B cell (primary cell): ENCODE results near the gene DCHS1. TPM values are rescaled to one million over a fixed set of nuclear protein-coding genes. Genes with fewer than 3 reads are reported as not detected.

Experiments
- ATAC-seq: fragments of 200-7000 bp; cut with Tn5 transposase; one replicate; pipeline ENCODE4 v1.10.0; 2021; ENCODE audit warnings: low read depth, mild to moderate bottlenecking, moderate number of reproducible peaks, moderate library complexity
- CTCF ChIA-PET: fragments of 350-600 bp; sonication (Branson Sonifier 250); formaldehyde crosslinking; loops from one replicate; lab custom pipeline; 2021; ENCODE audit warnings: antibody characterized with exemption, inconsistent platforms; lab: Charles Lee
- POLR2A ChIA-PET: fragments of 350-600 bp; sonication (Branson Sonifier 250); formaldehyde crosslinking; loops from one replicate; lab custom pipeline; 2021; ENCODE audit warnings: antibody characterized with exemption; lab: Charles Lee
- DNase-seq: peaks from one replicate; pipeline ENCODE4 v3.0.0; 2013
- H2AFZ ChIP-seq: 2 replicates; pipeline ENCODE4 v1.6.1; 2012; ENCODE audit warnings: mild to moderate bottlenecking, low read depth, low read length; ENCODE audit not compliant: insufficient read depth, poor library complexity, severe bottlenecking
- H3K27ac ChIP-seq, 2 donors: 1 replicate in 1 of 2; 2 replicates in 1 of 2; pipeline ENCODE4 v1.5.1; 2012 to 2013; ENCODE audit warnings: low read length in 2 of 2, mild to moderate bottlenecking in 2 of 2, moderate library complexity in 1 of 2
- H3K27me3 ChIP-seq, 4 experiments: fragments of 200-600 bp in 1 of 4; sonication (generic) in 1 of 4; replicated peaks in 1 of 4; 1 replicate in 2 of 4; 2 replicates in 2 of 4; pipeline versions ENCODE4 v1.6.1 to v1.7.0; 2013 to 2016; ENCODE audit warnings: low read length in 3 of 4, mild to moderate bottlenecking in 2 of 4, mixed read lengths in 1 of 4, moderate library complexity in 1 of 4; ENCODE audit not compliant: insufficient read depth in 4 of 4, control insufficient read depth in 3 of 4; ENCODE audit errors: control extremely low read depth in 1 of 4
- H3K36me3 ChIP-seq, 2 experiments: replicated peaks in 1 of 2; 1 replicate in 1 of 2; 2 replicates in 1 of 2; pipeline versions ENCODE4 v1.6.1 to v1.7.1; 2013; ENCODE audit warnings: low read length in 1 of 2; ENCODE audit not compliant: insufficient read depth in 2 of 2, control insufficient read depth in 1 of 2; ENCODE audit errors: control extremely low read depth in 1 of 2, extremely low read depth in 1 of 2
- H3K4me1 ChIP-seq, 2 donors: fragments of 200-600 bp in 1 of 2; sonication (generic) in 1 of 2; 1 replicate in 1 of 2; 2 replicates in 1 of 2; pipeline versions ENCODE4 v1.5.1 to v1.6.1; 2013 to 2017; ENCODE audit warnings: low read length in 2 of 2; ENCODE audit not compliant: control insufficient read depth in 2 of 2, insufficient read depth in 2 of 2
- H3K4me2 ChIP-seq: replicated peaks from 2 replicates; pipeline ENCODE3; 2012; ENCODE audit warnings: mild to moderate bottlenecking, low read depth, low read length; ENCODE audit not compliant: poor library complexity, severe bottlenecking
- H3K4me3 ChIP-seq, 5 experiments: fragments of 200-600 bp in 1 of 5; sonication (generic) in 1 of 5; 1 replicate in 3 of 5; 2 replicates in 2 of 5; pipeline versions ENCODE4 v1.5.1 to v1.7.0; 2011 to 2016; ENCODE audit warnings: low read length in 4 of 5, mild to moderate bottlenecking in 4 of 5, low read depth in 2 of 5, control low read depth in 1 of 5, moderate library complexity in 1 of 5; ENCODE audit not compliant: insufficient read depth in 1 of 5; ENCODE audit errors: control extremely low read depth in 1 of 5, extremely low read depth in 1 of 5
- H3K79me2 ChIP-seq: fragments of 200-600 bp; sonication (generic); one replicate; pipeline ENCODE4 v1.6.0; 2016; ENCODE audit warnings: low read length; ENCODE audit not compliant: control insufficient read depth, insufficient read depth
- H3K9ac ChIP-seq: fragments of 200-600 bp; sonication (generic); 2 replicates; pipeline ENCODE4 v1.6.1; 2017; ENCODE audit warnings: mild to moderate bottlenecking, low read length, moderate library complexity
- H3K9me3 ChIP-seq, 3 donors: one replicate each; pipeline versions ENCODE4 v1.6.1 to v1.7.1; 2013; ENCODE audit warnings: low read length in 2 of 3; ENCODE audit not compliant: control insufficient read depth in 2 of 3, insufficient read depth in 1 of 3; ENCODE audit errors: control extremely low read depth in 1 of 3
- H4K20me1 ChIP-seq: 2 replicates; pipeline ENCODE4 v1.6.0; 2012; ENCODE audit warnings: mild to moderate bottlenecking, low read length; ENCODE audit not compliant: insufficient read depth, control insufficient read depth, poor library complexity, severe bottlenecking
- H3K27ac Mint-ChIP-seq: one replicate; pipeline ENCODE4 v1.8.0; 2021; ENCODE audit warnings: mixed read lengths
- H3K27me3 Mint-ChIP-seq: one replicate; pipeline ENCODE4 v1.8.0; 2021; ENCODE audit warnings: mixed read lengths
- H3K4me1 Mint-ChIP-seq: one replicate; pipeline ENCODE4 v1.8.0; 2021; ENCODE audit warnings: mixed read lengths
- H3K4me3 Mint-ChIP-seq: one replicate; pipeline ENCODE4 v1.8.0; 2021; ENCODE audit warnings: mixed read lengths
- H3K9me3 Mint-ChIP-seq: one replicate; pipeline ENCODE4 v1.8.0; 2022; ENCODE audit warnings: mixed read lengths; ENCODE audit not compliant: insufficient read depth
- CTCF ChIP-seq: fragments of 200-600 bp; IDR thresholded peaks from one replicate; pipeline ENCODE4 v1.8.0; 2022; ENCODE audit warnings: antibody characterized with exemption, mild to moderate bottlenecking
- EZH2 ChIP-seq: IDR thresholded peaks from 2 replicates; pipeline ENCODE4 v1.6.1; 2012; ENCODE audit warnings: borderline replicate concordance, low read depth, mild to moderate bottlenecking, moderate library complexity, low read length; ENCODE audit not compliant: insufficient read depth, poor library complexity, severe bottlenecking
- WGBS: methylation state at CpG from one replicate; pipeline ENCODE4 v1.1.5; 2013; ENCODE audit warnings: missing lambda C conversion rate; ENCODE audit not compliant: insufficient coverage; 5-methylcytosine and 5-hydroxymethylcytosine counted together
- intact Hi-C: fragments of 100-400 bp; cut with micrococcal nuclease; formaldehyde crosslinking; loops from one replicate; pipeline ENCODE4 v1.10.0; 2022
- polyA plus RNA-seq: library from polyadenylated mRNA; depleted of rRNA; stranded (reverse); fragments of >200 nt; gene quantifications from 2 replicates; pipeline ENCODE4 v1.2.3, GENCODE V29; 2012
- total RNA-seq, 2 donors: library from RNA; stranded (reverse); fragments of 120-200 nt in 1 of 2; gene quantifications; 1 replicate in 1 of 2; 2 replicates in 1 of 2; pipeline versions ENCODE4 v1.2.3 to v1.2.4, GENCODE V29; 2013 to 2022

DCHS1 gene
- total and polyA plus RNA-seq, 2 donors (not counting 1 experiment from before 2014, with no cell fraction given) = 0.31 to 0.84 TPM

- Histone ChIP-seq H3K4me3 (no peak overlapping the region), H3K4me1 (peaks cover 57 to 66% of the 10 kb centered on the region in 2 donors), H3K27ac (peak overlapping the region; percentile 56 to 78), H3K9me3 (no peaks in the 10 kb centered on the region), H3K4me2 (peak overlapping the region; percentile 94), H3K9ac (peak overlapping the region; percentile 10), H4K20me1 (peaks cover 22% of the 10 kb centered on the region), H3K36me3 (peaks cover 2 to 42% of the 10 kb centered on the region in 2 experiments), H3K27me3 (no peaks in the 10 kb centered on the region), H2AFZ (no peak overlapping the region), H3K79me2 (peaks cover 78% of the 10 kb centered on the region)
- no peak for TF ChIP-seq EZH2
- TF ChIP-seq CTCF = no peak
- Mint-ChIP-seq H3K4me1 (peaks cover 45% of the 10 kb centered on the region), H3K27me3 (no peaks in the 10 kb centered on the region), H3K9me3 (no peaks in the 10 kb centered on the region), H3K4me3 (no peak overlapping the region), H3K27ac (peak overlapping the region; percentile 81)
- intact Hi-C loops = no loop called here
- peak; percentile 53 for DNase-seq
- CTCF ChIA-PET = interaction anchor here (1.8 to 7.0 kb wide), 2 partner anchors 12 to 77 kb away, joined by 8 to 52 read pairs; partner anchors contain the start of gene MRPL17
- 35% methylated on average over 6 of the region's 11 CpGs for WGBS
- ATAC-seq = no peak
- POLR2A ChIA-PET = interaction anchor here (1.0 to 4.6 kb wide), 2 partner anchors 12 to 76 kb away, joined by 3 to 38 read pairs; partner anchors contain the start of genes MRPL17 and TPP1
Measured at GRCh38 chr11:6606471-6607189, 49.0 kb downstream of the DCHS1 start.

- H3K4me1 Mint-ChIP-seq = peaks cover 34% of the 10 kb centered on the region
- CTCF ChIA-PET = interaction anchor here (0.6 to 7.0 kb wide), 15 partner anchors 8 to 215 kb away, joined by 3 to 52 read pairs (median 4); partner anchors contain the start of genes MRPL17, SMPD1, TAF10 and TPP1
- H3K27ac ChIP-seq = peak overlapping the region in 1 of 2 donors; percentile 89
- H3K27ac Mint-ChIP-seq = no peak overlapping the region
- H4K20me1 ChIP-seq = peaks cover 33% of the 10 kb centered on the region
- no peak overlapping the region for H3K4me3 Mint-ChIP-seq
- TF ChIP-seq CTCF (no peak), EZH2 (no peak)
- H3K4me3 ChIP-seq = peak overlapping the region; percentile 77 to 96 (median 93)
- no peak overlapping the region for H2AFZ ChIP-seq
- H3K27me3 ChIP-seq = no peaks in the 10 kb centered on the region
- H3K9me3 ChIP-seq = no peaks in the 10 kb centered on the region
- H3K36me3 ChIP-seq = peaks cover 2 to 43% of the 10 kb centered on the region in 2 experiments
- H3K79me2 ChIP-seq = peaks cover 92% of the 10 kb centered on the region
- no peak for DNase-seq
- no peaks in the 10 kb centered on the region for H3K9me3 Mint-ChIP-seq
- 31% methylated on average over 3 of the region's 3 CpGs for WGBS
- POLR2A ChIA-PET = interaction anchor here (0.7 to 4.6 kb wide), 5 partner anchors 8 to 142 kb away, joined by 3 to 38 read pairs (median 4); partner anchors contain the start of genes DCHS1, TAF10 and TPP1
- peak overlapping the region; percentile 94 for H3K9ac ChIP-seq
- no peak for ATAC-seq
- intact Hi-C loops = loop anchor here (5.0 kb wide), 3 partner anchors 72 to 372 kb away; partner anchors contain the start of gene FHIP1B
- peaks cover 51 to 56% of the 10 kb centered on the region in 2 donors for H3K4me1 ChIP-seq
- H3K4me2 ChIP-seq = peak overlapping the region; percentile 94
- H3K27me3 Mint-ChIP-seq = no peaks in the 10 kb centered on the region
Measured at GRCh38 chr11:6604790-6605189, 50.8 kb downstream of the DCHS1 start.
